H1 (cell line): ENCODE data around the gene ADD1. TPM values are rescaled to one million over a fixed set of nuclear protein-coding genes. Genes with fewer than 3 reads are reported as not detected.

Experiments
- ATF3 ChIP-seq: IDR thresholded peaks from 2 replicates; pipeline ENCODE4 v1.6.1; 2011; ENCODE audit warnings: low read depth, mild to moderate bottlenecking, low read length; ENCODE audit not compliant: insufficient read depth
- CHD1 ChIP-seq: IDR thresholded peaks from 2 replicates; pipeline ENCODE4 v1.6.1; 2012; ENCODE audit warnings: low read depth, low read length, improper control_type of control experiment
- CHD7 ChIP-seq: fragments of 300-600 bp; sonication (generic); IDR thresholded peaks from 2 replicates; pipeline ENCODE4 v1.7.1; 2012; ENCODE audit warnings: low read length, moderate library complexity, mild to moderate bottlenecking, inconsistent platforms; ENCODE audit not compliant: insufficient replicate concordance
- JUN ChIP-seq: IDR thresholded peaks from 2 replicates; pipeline ENCODE4 v1.6.1; 2011; ENCODE audit warnings: low read depth, mild to moderate bottlenecking, improper control_type of control experiment, low read length
- MAX ChIP-seq: IDR thresholded peaks from 2 replicates; pipeline ENCODE4 v1.6.1; 2012; ENCODE audit warnings: inconsistent platforms
- polyA plus RNA-seq, 7 experiments: library from polyadenylated mRNA; depleted of rRNA in 3 of 7; stranded (reverse) in 5 of 7; unstranded in 2 of 7; fragments of >200 nt in 5 of 7; fragments of 200-250 nt in 2 of 7; gene quantifications; 1 replicate in 5 of 7; 2 replicates in 1 of 7; 4 replicates in 1 of 7; pipeline versions ENCODE4 v1.2.1 to v1.2.3, GENCODE V29; 2011 to 2013; ENCODE audit warnings: missing spikeins in 2 of 7, mixed read lengths in 2 of 7
- total RNA-seq: library from RNA; stranded (reverse); fragmentation: NEBNext Ultra II Directional; extraction: Animal tissue kit (Norgen Biotek cat#: 25700); gene quantifications from 2 replicates; pipeline ENCODE4 v1.2.1, GENCODE V29; 2021

The ADD1 gene
- total and polyA plus RNA-seq, 2 of the 8 experiments (the other 6 are each of a cell fraction or from before 2014, with no cell fraction given): 113 to 143 TPM

GRCh38 chr4:2875556-2875955, 31.9 kb downstream of the ADD1 start (continued):
- TF ChIP-seq ATF3 (no peak), CHD7 (no peak), JUN (no peak), CHD1 (no peak), MAX (no peak)
